Left lung (tissue), 10 donors: ENCODE data around the gene TMEM181. TPM values are rescaled to one million over a fixed set of nuclear protein-coding genes. Genes with fewer than 3 reads are reported as not detected.
"Not testable (repeated sequence)": the region's sequence is repeated elsewhere in the genome, so short reads cannot be mapped to it uniquely, and the experiment has no call there.

Experiments
- ATAC-seq: fragments of 200-7000 bp; cut with Tn5 transposase; one replicate; pipeline ENCODE4 v1.9.1; 2020; ENCODE audit warnings: moderate library complexity
- DNase-seq, 4 donors: peaks; one replicate each; pipeline ENCODE4 v3.0.0-alpha.2; 2013 to 2020
- H3K27ac ChIP-seq, 2 donors: fragments of 200-600 bp; sonication (generic) in 1 of 2; one replicate each; pipeline versions ENCODE4 v1.5.0 to v1.8.0; 2020 to 2021
- H3K27me3 ChIP-seq, 2 donors: fragments of 200-600 bp; sonication (generic) in 1 of 2; one replicate each; pipeline versions ENCODE4 v1.5.0 to v1.8.0; 2020 to 2021
- H3K36me3 ChIP-seq, 2 donors: fragments of 200-600 bp; sonication (generic) in 1 of 2; one replicate each; pipeline versions ENCODE4 v1.5.0 to v1.8.0; 2020 to 2021
- H3K4me1 ChIP-seq, 2 donors: fragments of 200-600 bp; one replicate each; pipeline ENCODE4 v1.8.0; 2021
- H3K4me3 ChIP-seq, 2 donors: fragments of 200-600 bp; sonication (generic) in 1 of 2; one replicate each; pipeline versions ENCODE4 v1.5.0 to v1.8.0; 2020 to 2021; ENCODE audit warnings: mild to moderate bottlenecking in 1 of 2
- H3K9me3 ChIP-seq, 2 donors: fragments of 200-600 bp; sonication (generic) in 1 of 2; one replicate each; pipeline versions ENCODE4 v1.5.0 to v1.8.0; 2020 to 2021
- intact Hi-C, 2 donors: fragments of 100-400 bp; cut with DNase I; formaldehyde crosslinking; loops; one replicate each; pipeline versions ENCODE4 v1.11.2 to v1.14.2; 2022
- polyA plus RNA-seq, 6 donors: library from polyadenylated mRNA; unstranded; fragments of 120-200 nt; gene quantifications; one replicate each; pipeline ENCODE4 v1.2.1, GENCODE V29; 2013; ENCODE audit not compliant: insufficient read length in 6 of 6
- total RNA-seq, 2 donors: library from RNA; stranded (reverse); fragmentation: NEBNext Ultra II Directional; extraction: Animal tissue kit (Norgen Biotek cat#: 25700); gene quantifications; one replicate each; pipeline ENCODE4 v1.2.1, GENCODE V29; 2021
- TF ChIP-seq, protein P1 (sequence below), 2 donors: fragments of 200-600 bp; sonication (generic) in 1 of 2; IDR thresholded peaks; one replicate each; pipeline versions ENCODE4 v1.5.0 to v1.8.0; 2021; ENCODE audit warnings: antibody characterized with exemption in 2 of 2
- donor health status: DM: no; HTN: yes; CAD: no.
- donor health status: DM: no; HTN: no; CAD: no.

Gene TMEM181
- total and polyA plus RNA-seq, 8 donors: 29.9 to 37.0 (median 31.4) TPM

DNA sequence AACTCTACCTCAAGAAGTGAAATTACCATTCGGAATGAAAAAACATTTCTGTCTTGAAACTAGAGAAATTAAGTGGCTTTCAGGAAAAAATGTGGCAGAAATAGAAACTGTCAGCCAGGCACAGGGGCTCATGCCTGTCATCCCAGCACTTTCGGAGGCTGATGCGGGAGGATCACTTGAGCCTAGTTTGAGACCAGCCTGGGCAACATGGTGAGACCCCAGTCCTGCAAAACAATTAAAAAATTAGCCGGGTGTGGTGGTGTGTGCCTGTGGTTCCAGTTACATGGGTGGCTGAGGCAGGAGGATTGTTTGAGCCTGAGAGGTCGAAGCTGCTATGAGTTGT, 7.1 kb upstream of the TMEM181 start:
- Histone ChIP-seq H3K27me3 (no peaks in the 10 kb centered on the region), H3K4me1 (peaks cover 0 to 4% of the 10 kb centered on the region in 2 donors), H3K27ac (no peak overlapping the region), H3K9me3 (no peaks in the 10 kb centered on the region), H3K36me3 (no peaks in the 10 kb centered on the region), H3K4me3 (no peak overlapping the region)
- intact Hi-C loops: no loop called here
- ATAC-seq (no peak), DNase-seq (no peak)
- TF ChIP-seq, protein P1, sequence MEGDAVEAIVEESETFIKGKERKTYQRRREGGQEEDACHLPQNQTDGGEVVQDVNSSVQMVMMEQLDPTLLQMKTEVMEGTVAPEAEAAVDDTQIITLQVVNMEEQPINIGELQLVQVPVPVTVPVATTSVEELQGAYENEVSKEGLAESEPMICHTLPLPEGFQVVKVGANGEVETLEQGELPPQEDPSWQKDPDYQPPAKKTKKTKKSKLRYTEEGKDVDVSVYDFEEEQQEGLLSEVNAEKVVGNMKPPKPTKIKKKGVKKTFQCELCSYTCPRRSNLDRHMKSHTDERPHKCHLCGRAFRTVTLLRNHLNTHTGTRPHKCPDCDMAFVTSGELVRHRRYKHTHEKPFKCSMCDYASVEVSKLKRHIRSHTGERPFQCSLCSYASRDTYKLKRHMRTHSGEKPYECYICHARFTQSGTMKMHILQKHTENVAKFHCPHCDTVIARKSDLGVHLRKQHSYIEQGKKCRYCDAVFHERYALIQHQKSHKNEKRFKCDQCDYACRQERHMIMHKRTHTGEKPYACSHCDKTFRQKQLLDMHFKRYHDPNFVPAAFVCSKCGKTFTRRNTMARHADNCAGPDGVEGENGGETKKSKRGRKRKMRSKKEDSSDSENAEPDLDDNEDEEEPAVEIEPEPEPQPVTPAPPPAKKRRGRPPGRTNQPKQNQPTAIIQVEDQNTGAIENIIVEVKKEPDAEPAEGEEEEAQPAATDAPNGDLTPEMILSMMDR (IDR thresholded peaks at IDR 0.05): no peak

DNA sequence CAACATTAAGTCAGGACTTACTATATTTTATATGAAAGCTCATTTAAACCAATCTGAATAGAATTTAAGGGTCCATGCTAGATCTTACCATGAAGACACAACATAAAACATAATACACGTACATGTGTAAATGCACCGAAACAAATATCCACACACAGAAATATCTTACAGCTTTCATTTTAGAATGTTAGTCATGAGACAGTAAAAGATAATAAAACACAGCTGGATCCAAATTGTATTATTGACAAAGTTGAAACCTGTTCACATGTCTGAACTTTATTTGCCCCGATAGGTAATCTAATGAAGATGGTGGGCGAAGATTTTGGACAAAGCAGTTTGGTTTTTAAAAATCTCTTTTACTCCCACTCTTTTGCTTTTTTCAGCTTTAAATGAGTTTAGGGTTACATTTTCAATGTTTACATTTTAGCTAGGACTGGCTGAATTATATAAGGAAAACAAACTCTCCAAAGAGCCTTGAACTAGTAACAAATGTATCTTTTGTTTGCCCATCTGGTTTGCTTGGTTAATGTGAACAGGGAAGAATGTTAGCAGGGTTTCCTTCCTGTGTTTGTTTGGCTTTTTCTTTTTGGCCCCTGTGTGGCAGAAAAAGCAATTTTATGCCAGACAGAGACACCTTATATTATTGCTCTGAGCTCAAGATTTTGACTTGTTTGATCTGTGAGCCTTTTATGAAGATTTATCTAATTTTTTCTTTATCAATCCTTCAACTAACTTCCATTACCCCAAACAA, 5.1 kb upstream of the TMEM181 start:
- Histone ChIP-seq H3K27ac (peak overlapping the region in 1 of 2 donors; percentile 30), H3K4me1 (peaks cover 0 to 11% of the 10 kb centered on the region in 2 donors), H3K4me3 (no peak overlapping the region), H3K9me3 (no peaks in the 10 kb centered on the region), H3K27me3 (no peaks in the 10 kb centered on the region), H3K36me3 (no peaks in the 10 kb centered on the region)
- TF ChIP-seq, protein P1 (IDR thresholded peaks at IDR 0.05): no peak
- DNase-seq (no peak), ATAC-seq (no peak)
- intact Hi-C loops: no loop called here

DNA sequence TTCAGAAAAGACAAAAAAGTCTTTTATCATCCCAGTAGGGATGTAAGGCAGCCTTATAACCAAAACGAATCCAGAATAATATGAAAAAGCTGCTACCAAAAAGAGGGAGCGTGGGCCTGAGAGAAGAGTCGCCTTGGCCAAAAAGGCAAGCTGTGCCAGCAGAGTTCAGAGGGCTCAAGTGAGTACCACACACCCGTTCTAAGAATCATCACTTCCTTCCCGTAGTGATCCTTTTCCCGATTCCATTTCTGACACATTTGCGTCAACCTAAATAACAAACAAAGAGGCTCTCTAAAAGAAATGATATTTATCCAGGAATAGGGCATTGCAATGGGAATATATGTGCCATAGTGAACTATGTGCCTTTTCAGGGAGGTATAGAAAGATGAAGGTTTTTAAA, 3.8 kb upstream of the TMEM181 start:
- Histone ChIP-seq H3K4me1 (peaks cover 0 to 17% of the 10 kb centered on the region in 2 donors), H3K4me3 (no peak overlapping the region), H3K27ac (no peak overlapping the region), H3K27me3 (no peaks in the 10 kb centered on the region), H3K9me3 (no peaks in the 10 kb centered on the region), H3K36me3 (no peaks in the 10 kb centered on the region)
- TF ChIP-seq, protein P1 (IDR thresholded peaks at IDR 0.05): no peak
- intact Hi-C loops: no loop called here
- DNase-seq: no peak
- ATAC-seq: no peak

DNA sequence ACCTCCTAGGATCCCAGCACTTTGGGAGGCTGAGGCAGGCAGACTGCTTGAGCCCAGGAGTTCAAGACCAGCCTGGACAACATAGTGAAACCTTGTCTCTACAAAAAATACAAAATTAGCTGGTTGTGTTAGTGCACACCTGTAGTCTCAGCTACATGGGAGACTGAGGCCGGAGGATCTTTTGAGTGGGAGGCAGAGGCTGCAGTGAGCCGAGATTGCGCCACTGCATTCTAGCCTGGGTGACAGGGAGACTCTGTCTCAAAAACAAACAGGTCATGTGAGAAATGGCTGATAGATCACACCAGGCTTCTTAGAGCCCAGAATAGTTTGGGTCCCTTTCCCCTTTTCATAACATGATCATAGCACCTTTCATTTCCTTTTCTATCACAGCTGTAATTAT, 2.8 kb upstream of the TMEM181 start:
- H3K27ac ChIP-seq: not testable (repeated sequence)

DNA sequence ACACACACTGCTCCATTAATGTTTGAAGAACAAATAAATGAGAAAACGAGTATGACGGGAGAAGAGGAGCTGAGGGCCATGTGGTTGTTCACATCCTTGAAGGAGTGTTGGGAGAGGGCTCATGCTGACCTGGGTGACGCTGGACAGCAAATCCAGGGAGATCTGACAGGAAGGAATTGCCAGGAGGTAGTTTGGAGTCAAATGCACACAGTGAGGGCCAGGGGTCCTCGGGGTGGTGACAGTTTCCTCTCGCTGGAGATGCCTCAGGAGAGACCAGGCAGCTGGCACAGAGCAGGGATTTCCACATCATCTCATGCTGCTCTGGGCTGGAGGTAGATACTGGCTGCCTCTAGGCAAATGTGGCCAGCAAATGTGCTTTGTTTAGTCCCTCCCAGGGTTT, 2.0 kb upstream of the TMEM181 start:
- no peak overlapping the region for H3K4me3 ChIP-seq
- intact Hi-C loops: no loop called here
- no peak overlapping the region for H3K27ac ChIP-seq
- DNase-seq: peak in 1 of 4 donors; percentile 28
- no peaks in the 10 kb centered on the region for H3K9me3 ChIP-seq
- no peaks in the 10 kb centered on the region for H3K36me3 ChIP-seq
- ATAC-seq: no peak
- H3K27me3 ChIP-seq: no peaks in the 10 kb centered on the region
- TF ChIP-seq, protein P1 (IDR thresholded peaks at IDR 0.05): no peak
- H3K4me1 ChIP-seq: peaks cover 0 to 35% of the 10 kb centered on the region in 2 donors

More for the DNA sequence above, 2.8 kb upstream of the TMEM181 start:
- DNase-seq, intact Hi-C loops, H3K4me3 ChIP-seq, ATAC-seq, H3K27me3 ChIP-seq, H3K9me3 ChIP-seq, H3K36me3 ChIP-seq: not testable (repeated sequence)
- peaks cover 0 to 27% of the 10 kb centered on the region in 2 donors for H3K4me1 ChIP-seq
